OCI-LY7 (cell line): Measurements from ENCODE around the gene PAOX. TPM values are rescaled to one million over a fixed set of nuclear protein-coding genes. Genes with fewer than 3 reads are reported as not detected.

Experiments
- BruUV-seq: library from RNA; stranded (reverse); fragments of 400-500 nt; replicated peaks from 2 replicates; lab custom pipeline; 2021; lab: Mats Ljungman, UMichigan
- CTCF ChIA-PET: fragments of 300-600 bp; sonication (Branson Sonifier 250); formaldehyde crosslinking; loops from one replicate; lab custom pipeline; 2022; ENCODE audit warnings: antibody characterized with exemption; ENCODE audit not compliant: unreplicated experiment; lab: Charles Lee
- POLR2A ChIA-PET: fragments of 300-600 bp; sonication (Branson Sonifier 250); formaldehyde crosslinking; loops from one replicate; lab custom pipeline; 2022; ENCODE audit warnings: antibody characterized with exemption; lab: Charles Lee
- DNase-seq: peaks from one replicate; pipeline ENCODE4 v3.0.0-alpha.2; 2015; ENCODE audit warnings: low spot score
- H2AFZ ChIP-seq: fragments of 200-600 bp; sonication (generic), shearing (Covaris generic); 2 replicates; pipeline ENCODE4 v1.6.1; 2014; ENCODE audit warnings: mild to moderate bottlenecking, antibody characterized with exemption, low read length, moderate library complexity
- H3K27ac ChIP-seq: fragments of 200-600 bp; sonication (generic); 2 replicates; pipeline ENCODE4 v1.5.1; 2014; ENCODE audit warnings: mixed run types, low read depth, mild to moderate bottlenecking, moderate library complexity, low read length, inconsistent platforms; ENCODE audit not compliant: poor library complexity, severe bottlenecking
- H3K36me3 ChIP-seq: fragments of 200-600 bp; sonication (generic); 2 replicates; pipeline ENCODE4 v1.6.1; 2014; ENCODE audit warnings: mild to moderate bottlenecking, antibody characterized with exemption, low read length, moderate library complexity, mixed read lengths; ENCODE audit not compliant: insufficient read depth
- H3K4me1 ChIP-seq: fragments of 200-600 bp; sonication (generic); 2 replicates; pipeline ENCODE4 v1.5.1; 2014; ENCODE audit warnings: mild to moderate bottlenecking, low read length; ENCODE audit not compliant: insufficient read depth, poor library complexity, severe bottlenecking
- H3K4me2 ChIP-seq: fragments of 200-600 bp; sonication (generic); 2 replicates; pipeline ENCODE4 v1.6.1; 2014; ENCODE audit warnings: mild to moderate bottlenecking, low read length
- H3K4me3 ChIP-seq: fragments of 200-600 bp; sonication (generic); 2 replicates; pipeline ENCODE4 v1.5.1; 2014; ENCODE audit warnings: mild to moderate bottlenecking, low read depth, low read length; ENCODE audit not compliant: poor library complexity, severe bottlenecking
- H3K79me2 ChIP-seq: fragments of 200-600 bp; sonication (generic); 2 replicates; pipeline ENCODE4 v1.6.1; 2016; ENCODE audit warnings: low read depth, mild to moderate bottlenecking, low read length, moderate library complexity, mixed read lengths; ENCODE audit not compliant: insufficient read depth
- H3K9me2 ChIP-seq: fragments of 200-600 bp; sonication (generic); 2 replicates; pipeline ENCODE4 v1.6.1; 2016; ENCODE audit warnings: mild to moderate bottlenecking, low read length, mixed read lengths; ENCODE audit not compliant: insufficient read depth
- H3K9me3 ChIP-seq: fragments of 200-600 bp; sonication (generic); 2 replicates; pipeline ENCODE4 v1.6.1; 2014; ENCODE audit warnings: mild to moderate bottlenecking, mixed run types, low read length, mixed read lengths
- H4K20me1 ChIP-seq: fragments of 200-600 bp; sonication (generic); 2 replicates; pipeline ENCODE4 v1.6.1; 2014; ENCODE audit warnings: mild to moderate bottlenecking, antibody characterized with exemption, low read length, moderate library complexity, mixed read lengths; ENCODE audit not compliant: insufficient read depth
- CTCF ChIP-seq: fragments of 200-600 bp; sonication (generic); conservative IDR thresholded peaks from 2 replicates; pipeline ENCODE4 v1.5.1; 2014; ENCODE audit warnings: mild to moderate bottlenecking, antibody characterized with exemption, low read length, moderate library complexity, mixed read lengths
- EZH2phosphoT487 ChIP-seq: fragments of 200-600 bp; sonication (generic); IDR thresholded peaks from 2 replicates; pipeline ENCODE4 v1.6.1; 2018; ENCODE audit warnings: low read depth, borderline replicate concordance, mild to moderate bottlenecking, mixed run types, antibody characterized with exemption, low read length, moderate library complexity, mixed read lengths
- intact Hi-C: fragments of 100-400 bp; cut with micrococcal nuclease; formaldehyde crosslinking; loops from one replicate; pipeline ENCODE4 v1.10.0; 2022; ENCODE audit not compliant: unreplicated experiment
- total RNA-seq, 2 experiments: library from RNA; depleted of rRNA in 1 of 2; stranded (reverse); fragments of >200 nt in 1 of 2; shearing (Covaris generic) in 1 of 2; gene quantifications; 2 replicates each; pipeline ENCODE4 v1.2.3, GENCODE V29; 2014 to 2022

The PAOX gene
- total RNA-seq, 2 experiments from 2014 or later = 10.7 to 28.1 TPM

- Histone ChIP-seq H3K9me2 (no peaks in the 10 kb centered on the region), H4K20me1 (no peaks in the 10 kb centered on the region), H3K27ac (no peak overlapping the region), H3K4me3 (no peak overlapping the region), H3K9me3 (no peaks in the 10 kb centered on the region), H3K79me2 (no peaks in the 10 kb centered on the region), H2AFZ (no peak overlapping the region), H3K4me1 (peaks cover 7% of the 10 kb centered on the region), H3K36me3 (0 out of 2 replicates have a peak, but pooled peaks cover 2% of the 10 kb centered on the region), H3K4me2 (no peak overlapping the region)
- BruUV-seq = no TSS peak
- POLR2A ChIA-PET = interaction anchor here (0.8 to 1.0 kb wide), 2 partner anchors 32 to 34 kb away, joined by 3 to 5 read pairs; no protein-coding TSS in a partner anchor
- DNase-seq = no peak
- CTCF ChIA-PET = no interaction called here
- TF ChIP-seq EZH2phosphoT487 = no peak
- no peak for TF ChIP-seq CTCF
- intact Hi-C loops = loop anchor here (2.0 kb wide), 1 partner anchor 30 kb away; no protein-coding TSS in a partner anchor
These were observed 20.1 kb upstream of the PAOX start for GRCh38 chr10:133358925-133359310.

GRCh38 chr10:133359554-133359971 lies 19.5 kb upstream of the PAOX start:
- DNase-seq = no peak
- Histone ChIP-seq H3K4me3 (no peak overlapping the region), H3K9me2 (no peaks in the 10 kb centered on the region), H3K9me3 (no peaks in the 10 kb centered on the region), H3K27ac (no peak overlapping the region), H3K36me3 (0 out of 2 replicates have a peak, but pooled peaks cover 2% of the 10 kb centered on the region), H3K4me2 (no peak overlapping the region), H3K4me1 (peaks cover 7% of the 10 kb centered on the region), H4K20me1 (no peaks in the 10 kb centered on the region), H2AFZ (no peak overlapping the region), H3K79me2 (no peaks in the 10 kb centered on the region)
- no TSS peak for BruUV-seq
- intact Hi-C loops = loop anchor here (2.0 kb wide), 1 partner anchor 29 kb away; no protein-coding TSS in a partner anchor
- TF ChIP-seq EZH2phosphoT487 = no peak
- ChIA-PET POLR2A (interaction anchor here (0.6 to 1.0 kb wide), 3 partner anchors 32 to 35 kb away, joined by 3 to 7 read pairs (median 5); no protein-coding TSS in a partner anchor), CTCF (no interaction called here)

GRCh38 chr10:133359972-133360610 lies 19.0 kb upstream of the PAOX start:
- intact Hi-C loops = loop anchor here (2.0 kb wide), 1 partner anchor 29 kb away; no protein-coding TSS in a partner anchor
- no peak for TF ChIP-seq EZH2phosphoT487
- POLR2A ChIA-PET = interaction anchor here (0.6 kb wide), 1 partner anchor 36 kb away, joined by 7 read pairs; no protein-coding TSS in a partner anchor

More at GRCh38 chr10:133359972-133360610, 19.0 kb upstream of the PAOX start:
- H3K79me2 ChIP-seq = no peaks in the 10 kb centered on the region
- no peak overlapping the region for H2AFZ ChIP-seq
- H3K4me1 ChIP-seq = peaks cover 7% of the 10 kb centered on the region
- no peak overlapping the region for H3K4me2 ChIP-seq
- BruUV-seq = no TSS peak
- H4K20me1 ChIP-seq = no peaks in the 10 kb centered on the region
- H3K4me3 ChIP-seq = no peak overlapping the region
- CTCF ChIA-PET = no interaction called here
- no peaks in the 10 kb centered on the region for H3K9me3 ChIP-seq
- H3K27ac ChIP-seq = no peak overlapping the region
- peaks cover 6% of the 10 kb centered on the region for H3K36me3 ChIP-seq
- no peaks in the 10 kb centered on the region for H3K9me2 ChIP-seq
- DNase-seq = no peak
